GM13977 (cell line): ENCODE results near the gene ERC1.
"Not testable (repeated sequence)": the region's sequence is repeated elsewhere in the genome, so short reads cannot be mapped to it uniquely, and the experiment has no call there.

Experiments used
- DNase-seq: peaks from one replicate; pipeline ENCODE4 v3.0.0; 2012; ENCODE audit warnings: low spot score
- in situ Hi-C: fragments of 300-500 bp; cut with MboI; formaldehyde crosslinking; loops from one replicate; pipeline ENCODE4 v1.12.0; 2022; ENCODE audit warnings: low sequenced_read_pairs, low pct_unique_long_range_greater_than_20kb, mixed read lengths, inconsistent platforms; ENCODE audit not compliant: unreplicated experiment
- TF ChIP-seq, protein P1 (sequence below): IDR thresholded peaks from 2 replicates; pipeline ENCODE4 v1.5.1; 2012; ENCODE audit warnings: mild to moderate bottlenecking, control low read depth; ENCODE audit not compliant: insufficient read depth; ENCODE audit errors: extremely low read depth, missing control alignments

The ERC1 gene

DNA sequence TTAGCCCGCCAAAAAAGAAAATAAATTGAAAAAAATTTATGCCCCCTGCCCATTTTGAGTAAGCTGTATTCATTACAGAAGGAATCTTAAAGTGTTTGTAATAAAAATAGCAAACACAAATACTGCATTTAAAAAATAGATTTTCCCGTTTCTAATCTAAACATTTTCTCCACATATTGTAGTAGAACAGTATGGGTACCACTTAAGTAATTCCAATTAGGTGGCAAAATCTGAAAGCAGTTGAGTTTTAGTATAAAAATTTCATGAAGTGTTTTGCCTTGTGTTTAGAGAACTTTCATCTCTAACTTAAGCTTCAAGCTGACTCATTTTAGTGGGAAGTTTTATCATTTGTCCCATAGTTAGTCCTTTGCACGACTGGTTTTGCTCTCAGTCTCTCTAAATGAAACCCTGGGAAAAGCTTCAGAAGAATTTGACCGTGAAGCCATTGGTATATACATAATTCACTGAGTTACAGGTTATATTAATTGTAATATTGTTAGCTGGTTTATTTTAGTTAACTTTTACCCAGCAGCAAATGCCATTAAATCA is 214.6 kb downstream of the ERC1 start:
- TF ChIP-seq, protein P1, sequence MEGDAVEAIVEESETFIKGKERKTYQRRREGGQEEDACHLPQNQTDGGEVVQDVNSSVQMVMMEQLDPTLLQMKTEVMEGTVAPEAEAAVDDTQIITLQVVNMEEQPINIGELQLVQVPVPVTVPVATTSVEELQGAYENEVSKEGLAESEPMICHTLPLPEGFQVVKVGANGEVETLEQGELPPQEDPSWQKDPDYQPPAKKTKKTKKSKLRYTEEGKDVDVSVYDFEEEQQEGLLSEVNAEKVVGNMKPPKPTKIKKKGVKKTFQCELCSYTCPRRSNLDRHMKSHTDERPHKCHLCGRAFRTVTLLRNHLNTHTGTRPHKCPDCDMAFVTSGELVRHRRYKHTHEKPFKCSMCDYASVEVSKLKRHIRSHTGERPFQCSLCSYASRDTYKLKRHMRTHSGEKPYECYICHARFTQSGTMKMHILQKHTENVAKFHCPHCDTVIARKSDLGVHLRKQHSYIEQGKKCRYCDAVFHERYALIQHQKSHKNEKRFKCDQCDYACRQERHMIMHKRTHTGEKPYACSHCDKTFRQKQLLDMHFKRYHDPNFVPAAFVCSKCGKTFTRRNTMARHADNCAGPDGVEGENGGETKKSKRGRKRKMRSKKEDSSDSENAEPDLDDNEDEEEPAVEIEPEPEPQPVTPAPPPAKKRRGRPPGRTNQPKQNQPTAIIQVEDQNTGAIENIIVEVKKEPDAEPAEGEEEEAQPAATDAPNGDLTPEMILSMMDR = no peak
- in situ Hi-C loops = no loop called here
- no peak for DNase-seq

DNA sequence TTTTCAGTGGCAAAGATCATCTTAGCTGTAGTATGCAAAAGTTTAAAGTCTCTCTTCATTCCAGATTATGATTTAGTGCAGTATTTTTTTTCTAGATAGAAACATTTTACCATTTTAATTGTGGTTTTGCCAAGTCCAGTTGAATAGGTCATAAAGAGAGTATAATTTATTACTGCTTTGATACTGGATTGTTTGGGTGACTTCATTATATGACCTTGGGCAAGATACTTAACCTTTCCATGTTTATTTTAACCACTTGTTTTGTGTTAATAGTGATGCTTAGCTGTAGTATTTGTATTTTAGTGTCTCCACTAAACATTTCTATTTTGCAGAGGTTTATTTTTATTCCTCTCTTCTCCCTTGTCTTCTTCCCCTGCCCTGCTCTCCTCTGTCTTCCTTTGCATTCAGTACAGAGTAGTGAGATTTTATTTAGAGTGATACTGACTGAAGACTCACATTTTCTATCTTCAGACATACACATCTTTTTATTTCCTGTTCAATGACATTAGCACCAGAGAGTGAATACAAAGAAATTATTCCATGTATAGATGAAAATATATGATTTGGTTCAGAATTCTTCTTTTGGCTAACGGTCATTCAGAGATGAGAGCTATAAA is 215.2 kb downstream of the ERC1 start:
- in situ Hi-C loops = no loop called here
- DNase-seq = no peak
- TF ChIP-seq, protein P1 = no peak

DNA sequence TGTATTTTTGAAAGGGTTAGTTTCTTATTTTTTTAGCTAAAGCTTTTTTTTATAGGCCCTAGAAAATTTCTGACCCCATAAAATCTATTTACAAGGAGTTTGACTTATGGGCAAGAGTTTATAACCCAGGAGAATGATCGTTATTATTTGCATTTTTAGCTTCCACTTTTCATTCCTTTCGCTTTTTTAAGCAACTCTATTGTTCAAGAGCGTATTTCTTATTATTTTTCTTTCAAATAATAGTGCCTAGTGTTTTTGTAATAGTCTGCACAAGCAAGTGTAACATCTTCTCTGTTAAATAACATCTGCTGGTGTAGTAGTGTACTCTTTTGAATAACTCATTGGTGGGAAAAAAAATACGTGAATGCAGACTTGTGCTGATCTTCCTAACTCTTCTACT is 216.3 kb downstream of the ERC1 start:
- in situ Hi-C loops = no loop called here
- TF ChIP-seq, protein P1 = no peak
- no peak for DNase-seq

DNA sequence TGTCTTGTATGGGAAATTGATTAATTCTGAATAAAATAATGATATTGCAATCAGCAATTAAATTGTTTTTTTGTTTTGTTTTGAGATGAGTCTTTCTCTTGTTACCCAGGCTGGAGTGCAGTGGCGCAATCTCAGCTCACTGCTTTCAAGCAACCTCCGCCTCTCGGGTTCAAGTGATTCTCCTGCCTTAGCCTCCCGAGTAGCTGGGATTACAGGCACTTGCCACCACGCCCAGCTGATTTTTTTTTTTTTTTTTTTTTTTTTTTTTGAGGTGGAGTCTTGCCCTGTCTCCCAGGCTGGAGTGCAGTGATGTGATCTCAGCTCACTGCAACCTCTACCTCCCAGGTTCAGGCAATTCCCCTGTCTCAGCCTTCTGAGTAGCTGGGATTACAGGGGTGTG is 217.7 kb downstream of the ERC1 start:
- DNase-seq, in situ Hi-C loops: not testable (repeated sequence)

DNA sequence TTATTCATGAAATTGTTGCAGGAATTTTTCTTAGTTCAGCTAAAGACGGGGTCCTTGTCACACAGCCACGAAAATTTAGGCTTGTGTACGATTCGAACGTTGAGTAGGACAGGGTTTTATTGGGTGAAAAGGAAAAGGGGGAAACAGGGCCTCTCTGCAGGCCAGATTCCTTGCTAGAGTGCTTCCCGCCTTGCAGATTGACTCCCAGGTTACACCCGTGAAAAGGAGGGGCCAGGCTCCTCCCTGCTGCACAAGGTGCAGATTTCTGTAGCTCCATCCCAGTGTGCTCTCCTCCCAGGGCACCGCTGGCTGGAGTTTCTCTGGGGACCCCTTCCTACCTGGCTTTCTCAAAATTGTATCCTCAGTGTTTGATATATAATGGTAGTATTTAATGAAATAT is 221.5 kb downstream of the ERC1 start:
- no peak for DNase-seq
- TF ChIP-seq, protein P1 = no peak
- in situ Hi-C loops = no loop called here

DNA sequence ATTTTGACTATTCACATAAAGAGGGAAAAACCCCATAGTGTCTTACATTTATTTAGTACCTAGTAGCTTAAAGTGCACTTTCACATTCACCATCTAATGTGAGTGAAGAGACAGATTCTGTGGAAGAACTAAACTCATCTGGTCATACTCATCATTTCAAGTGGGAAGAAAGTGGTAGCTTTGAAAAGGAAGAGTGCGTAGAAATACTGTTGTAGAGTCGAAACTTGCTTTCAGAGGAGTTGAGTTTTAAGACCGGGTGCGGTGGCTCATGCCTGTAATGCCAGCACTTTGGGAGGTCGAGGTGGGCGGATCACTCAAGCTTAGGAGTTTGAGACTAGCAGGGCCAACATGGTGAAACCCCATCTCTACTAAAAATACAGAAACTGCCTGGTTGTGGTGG is 222.2 kb downstream of the ERC1 start:
- in situ Hi-C loops = no loop called here

DNA sequence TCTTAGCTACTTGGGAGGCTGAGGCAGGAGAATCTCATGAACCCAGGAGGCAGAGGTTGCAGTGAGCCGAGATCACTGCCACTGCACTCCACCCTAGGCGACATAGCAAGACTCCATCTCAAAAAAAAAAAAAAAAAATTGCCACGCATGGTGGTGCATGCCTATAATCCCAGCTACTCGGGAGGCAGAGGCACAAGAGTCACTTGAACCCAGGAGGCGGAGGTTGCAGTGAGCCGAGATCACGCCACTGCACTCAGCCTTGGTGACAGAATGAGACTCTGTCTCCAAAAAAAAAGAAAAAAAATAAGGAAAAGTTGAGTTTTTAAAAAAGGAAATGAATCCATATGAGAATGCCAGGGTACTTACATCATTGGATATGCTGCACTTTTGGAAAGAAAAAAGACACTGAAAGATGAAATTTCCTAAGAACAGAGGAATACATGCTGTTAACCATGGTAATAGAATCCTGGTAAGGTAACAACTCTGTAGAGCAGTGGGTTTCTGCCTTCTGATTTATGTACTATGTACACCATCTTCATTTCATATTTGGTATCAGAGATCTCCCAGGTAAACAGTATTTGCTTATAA is 222.7 kb downstream of the ERC1 start:
- in situ Hi-C loops = no loop called here
- TF ChIP-seq, protein P1 = no peak
- no peak for DNase-seq

More for the DNA sequence above, 222.2 kb downstream of the ERC1 start:
- no peak for DNase-seq
- TF ChIP-seq, protein P1 = no peak
